HG03520 (cell line): ENCODE measurements around the gene KLK11.

ENCODE experiments used
- ATAC-seq: cut with Tn5 transposase; IDR thresholded peaks from one replicate; pipeline ENCODE4 v1.9.1; 2021; ENCODE audit warnings: mild to moderate bottlenecking, moderate library complexity; ENCODE audit not compliant: unreplicated experiment

The KLK11 gene, protein sequence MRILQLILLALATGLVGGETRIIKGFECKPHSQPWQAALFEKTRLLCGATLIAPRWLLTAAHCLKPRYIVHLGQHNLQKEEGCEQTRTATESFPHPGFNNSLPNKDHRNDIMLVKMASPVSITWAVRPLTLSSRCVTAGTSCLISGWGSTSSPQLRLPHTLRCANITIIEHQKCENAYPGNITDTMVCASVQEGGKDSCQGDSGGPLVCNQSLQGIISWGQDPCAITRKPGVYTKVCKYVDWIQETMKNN

DNA sequence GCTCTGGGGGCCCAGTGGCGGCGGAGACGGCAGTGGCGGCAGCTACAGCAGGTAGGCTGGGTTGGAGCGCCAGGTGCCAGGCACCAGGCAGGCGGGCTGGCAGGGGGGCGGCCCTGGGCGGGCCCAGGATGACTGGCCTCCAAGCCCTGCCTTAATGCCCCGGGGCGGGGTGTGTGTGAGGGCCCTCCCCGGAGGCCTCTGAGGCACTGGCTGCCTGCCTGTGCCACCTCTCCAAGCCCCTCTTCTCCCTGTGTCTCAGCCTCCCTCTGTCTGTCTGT lies at the start of gene KLK11:
KLK11 (minus strand) TSS at position 63 of the 278 bp plus-strand sequence. CDS start 985 bp downstream, outside the sequence.
- no peak for ATAC-seq

DNA sequence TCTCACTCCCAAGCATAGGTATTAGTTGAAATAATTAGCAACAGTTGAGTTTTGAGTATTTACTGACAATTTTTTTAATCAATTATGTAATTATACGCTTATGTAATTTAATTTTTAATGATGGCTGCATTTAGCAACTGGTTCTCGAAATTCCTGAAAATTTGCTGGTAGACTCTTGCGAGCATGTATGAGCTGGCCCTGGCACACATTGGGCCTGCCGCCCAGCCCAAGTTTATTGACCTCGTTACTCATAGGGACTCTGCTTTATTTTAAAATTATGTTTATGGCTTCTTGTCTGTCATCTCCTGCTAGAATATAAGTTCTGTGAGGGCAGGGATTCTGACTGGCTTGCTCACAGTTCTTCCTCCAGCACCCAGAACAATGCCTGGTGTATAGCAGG lies 49.6 kb upstream of the KLK11 start:
- ATAC-seq: no peak

- no peak for ATAC-seq
These were observed 44.6 kb upstream of the KLK11 start for GRCh38 chr19:51071095-51071405.

GRCh38 chr19:51070334-51071094 lies 44.1 kb upstream of the KLK11 start:
- ATAC-seq: no peak

DNA sequence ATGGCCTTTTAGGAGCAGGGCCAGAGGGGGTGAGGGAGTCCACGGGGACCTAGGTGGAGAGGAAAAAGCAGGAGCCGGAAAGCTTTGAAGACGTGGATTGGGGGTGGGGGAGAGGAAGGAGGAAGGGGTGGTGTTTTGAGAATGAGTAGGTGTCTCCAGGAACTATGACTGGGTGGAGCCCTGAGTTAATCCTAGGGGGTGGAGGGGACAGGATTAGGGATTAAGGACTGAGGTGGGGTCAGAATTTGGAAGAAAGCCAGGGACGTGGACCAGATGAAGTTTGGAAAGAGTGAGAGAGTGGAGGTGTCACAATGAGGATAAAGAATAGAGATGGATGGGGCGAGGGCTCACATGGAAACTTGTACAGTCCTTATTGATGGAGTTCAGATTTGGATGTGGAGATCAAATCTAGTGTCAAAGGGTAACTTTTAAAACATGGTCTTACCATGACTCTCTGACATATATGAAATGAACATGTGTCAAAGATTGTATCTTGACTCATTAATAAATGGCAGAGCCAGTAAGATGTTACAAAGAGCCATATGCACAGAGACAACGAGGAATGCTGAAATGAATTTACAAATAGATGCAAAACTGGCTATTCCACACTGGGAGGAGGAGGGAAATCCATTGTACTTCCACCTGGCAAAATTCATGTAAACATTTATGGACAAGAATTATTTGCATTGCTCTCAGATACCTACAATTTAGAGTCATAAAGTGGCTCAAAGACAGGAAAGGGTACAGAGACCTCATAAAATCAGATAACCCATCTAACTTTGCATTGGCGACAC lies 40.2 kb upstream of the KLK11 start:
- ATAC-seq: no peak

DNA sequence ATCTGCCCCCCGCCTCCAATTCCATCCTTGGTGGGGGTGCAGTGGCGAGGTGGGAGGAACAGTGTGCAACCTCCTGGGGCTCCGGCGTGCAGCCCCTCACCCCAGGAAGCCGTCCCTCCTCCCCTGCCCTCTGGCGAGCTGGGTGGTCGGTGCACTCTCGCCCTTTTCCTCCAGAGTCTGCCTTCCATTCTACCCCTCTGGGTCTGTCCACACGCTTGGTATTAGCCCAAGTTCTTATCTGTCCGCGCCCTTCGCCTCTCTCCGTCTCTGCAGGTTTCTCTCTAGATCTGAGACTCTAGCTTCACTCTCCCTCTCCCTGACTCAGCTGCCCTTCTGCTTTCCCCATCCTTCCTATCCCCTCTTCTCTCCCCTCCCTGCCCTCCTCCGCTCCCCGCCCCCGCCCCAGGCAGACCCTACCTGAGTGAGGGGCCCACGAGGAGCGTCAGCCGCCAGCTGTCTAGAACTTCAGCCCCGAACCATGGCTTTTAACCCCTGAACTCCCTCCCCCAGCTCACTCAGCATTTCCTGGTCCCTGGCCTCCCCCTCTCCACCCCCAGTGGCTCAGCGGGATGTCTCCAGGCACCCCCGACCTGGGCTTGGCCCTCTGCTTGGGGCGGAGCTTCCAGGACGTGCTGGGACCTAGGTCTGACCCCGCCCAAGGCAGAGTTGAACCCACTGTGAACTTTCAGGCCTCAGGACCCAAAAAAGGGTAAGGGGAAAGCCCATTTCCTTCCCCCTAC lies 39.0 kb upstream of the KLK11 start:
- ATAC-seq: no peak

DNA sequence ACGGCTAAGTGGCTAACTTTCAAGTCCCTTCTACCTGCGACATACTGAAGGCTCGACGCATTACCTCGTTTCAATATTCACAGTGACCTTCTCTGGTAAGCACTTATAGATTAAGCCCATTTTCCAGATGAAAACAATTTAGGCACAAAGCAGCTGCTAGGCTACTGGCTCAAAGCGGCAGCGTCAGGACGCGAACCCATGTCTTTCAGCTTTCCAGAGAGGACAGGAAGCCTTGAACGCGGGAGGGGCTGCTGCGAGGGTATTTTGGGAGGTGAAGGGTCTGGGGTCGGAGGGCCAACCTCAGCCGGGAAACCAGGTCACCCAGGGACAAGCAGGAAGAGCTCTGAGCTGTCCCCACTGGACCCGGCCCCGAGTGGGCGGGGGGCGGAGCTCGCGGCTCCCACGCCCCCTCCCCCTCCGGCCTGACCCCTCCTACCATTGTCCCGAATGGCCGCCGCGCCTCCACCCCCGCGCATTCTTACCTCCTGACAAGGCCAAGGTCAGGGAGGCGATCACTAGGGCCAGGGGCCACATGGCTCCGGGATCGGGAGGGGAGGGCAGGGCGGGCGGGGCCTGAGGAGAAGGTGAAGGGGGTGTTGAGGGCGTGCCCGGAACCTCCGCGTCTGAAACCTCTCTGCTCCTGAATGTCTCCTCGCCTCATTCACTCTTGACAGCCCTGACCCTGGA lies 38.3 kb upstream of the KLK11 start, which contains the start of gene KLK13:
KLK13 (minus strand) TSS at position 559 of the 687 bp plus-strand sequence; CDS start at position 534, 25 bp downstream.
- no peak for ATAC-seq

- no peak for ATAC-seq
These were observed 37.2 kb upstream of the KLK11 start for GRCh38 chr19:51063664-51064063.

DNA sequence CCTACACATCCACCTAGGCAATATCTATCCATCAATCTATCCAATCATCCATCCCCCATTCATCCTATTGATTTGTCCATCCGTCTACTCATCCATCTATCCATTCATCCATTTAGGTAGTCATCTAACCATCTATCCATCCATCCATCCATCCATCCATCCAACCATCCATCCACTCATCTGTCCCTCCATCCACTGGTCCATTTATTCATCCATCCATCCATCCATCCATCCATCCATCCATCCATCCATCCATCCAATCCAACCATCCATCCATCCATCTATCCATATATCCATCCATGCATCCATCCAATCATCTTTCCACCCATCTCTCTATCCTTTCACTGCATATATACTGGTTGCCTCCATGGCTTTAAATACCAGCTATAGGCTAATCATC lies 34.6 kb upstream of the KLK11 start:
- ATAC-seq: no peak

- no peak for ATAC-seq
These were observed 33.9 kb upstream of the KLK11 start for GRCh38 chr19:51060336-51060735.

GRCh38 chr19:51059715-51060114 lies 33.3 kb upstream of the KLK11 start:
- no peak for ATAC-seq

GRCh38 chr19:51055866-51056265 lies 29.4 kb upstream of the KLK11 start:
- no peak for ATAC-seq

DNA sequence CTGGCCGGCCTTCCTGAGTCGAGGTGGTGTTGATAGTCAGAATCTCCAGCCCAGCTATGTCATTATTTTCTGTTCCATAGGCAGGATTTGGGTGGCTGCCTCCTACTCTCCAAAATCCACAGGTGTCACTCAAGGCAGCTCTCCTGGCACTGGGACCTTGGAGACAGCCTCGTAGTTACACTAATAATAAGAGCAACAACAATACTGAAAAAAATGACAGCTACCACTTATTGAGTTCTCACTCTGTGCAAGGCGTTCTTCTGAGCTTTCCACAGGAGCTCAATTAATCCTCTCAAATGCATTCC lies 20.6 kb upstream of the KLK11 start:
- no peak for ATAC-seq

GRCh38 chr19:51044327-51044726 lies 17.9 kb upstream of the KLK11 start:
- no peak for ATAC-seq

GRCh38 chr19:51043497-51043896 lies 17.1 kb upstream of the KLK11 start:
- ATAC-seq: no peak

DNA sequence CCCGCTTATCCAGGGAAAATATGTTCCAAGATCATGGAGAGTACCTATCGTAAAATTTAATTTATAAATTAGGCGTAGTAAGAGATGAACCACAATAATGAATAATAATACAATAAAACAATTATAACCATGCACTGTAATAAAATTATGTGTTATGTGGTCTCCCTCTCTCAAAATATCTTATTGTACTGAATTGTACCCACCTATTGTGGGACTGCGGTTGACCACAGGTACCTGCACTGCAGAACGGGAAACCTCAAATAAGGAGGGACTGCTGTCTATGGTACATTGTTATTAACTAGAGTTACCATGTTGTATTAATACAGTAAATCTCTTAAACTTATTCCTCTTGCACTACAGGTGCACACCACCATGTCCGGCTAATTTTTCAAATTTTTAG lies 13.7 kb upstream of the KLK11 start:
- no peak for ATAC-seq

- no peak for ATAC-seq
These were observed 10.1 kb upstream of the KLK11 start for GRCh38 chr19:51036519-51036918.

DNA sequence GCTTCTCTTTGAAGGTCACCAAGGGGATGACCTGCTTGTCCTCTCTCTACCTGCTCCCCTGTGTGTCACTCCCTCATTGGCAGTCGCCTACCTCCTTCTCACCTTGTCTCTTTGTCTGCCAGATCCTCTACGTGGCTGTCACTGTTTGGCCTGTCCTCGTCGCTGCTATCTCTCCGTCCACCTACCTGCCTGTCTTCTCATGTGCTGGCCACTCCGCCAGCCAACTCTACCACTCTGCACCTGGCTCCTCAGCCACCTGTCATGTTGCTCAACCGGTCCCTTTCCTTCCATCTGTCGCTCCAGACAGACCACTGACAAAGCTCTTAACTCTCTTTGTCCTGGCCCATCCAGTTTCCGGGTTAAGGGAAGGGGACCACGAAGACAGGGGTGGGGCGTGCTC lies 8.3 kb upstream of the KLK11 start, which contains the start of gene KLK12:
KLK12 (minus strand) TSS at position 299 of the 400 bp plus-strand sequence. CDS start 381 bp downstream, outside the sequence.
- no peak for ATAC-seq

GRCh38 chr19:51031880-51032225 lies 5.4 kb upstream of the KLK11 start:
- no peak for ATAC-seq

GRCh38 chr19:51031220-51031879 lies 4.9 kb upstream of the KLK11 start:
- ATAC-seq: no peak
